CD4-positive, alpha-beta T cell (primary cell): ENCODE data around the gene PCCA. TPM values are rescaled to one million over a fixed set of nuclear protein-coding genes. Genes with fewer than 3 reads are reported as not detected.

Experiments used
- ATAC-seq: fragments of 200-7000 bp; cut with Tn5 transposase; one replicate; pipeline ENCODE4 v1.10.0; 2022; ENCODE audit warnings: mild to moderate bottlenecking; ENCODE audit not compliant: poor library complexity
- CTCF ChIA-PET: fragments of 350-600 bp; sonication (Branson Sonifier 250); formaldehyde crosslinking; loops from one replicate; lab custom pipeline; 2021; ENCODE audit warnings: antibody characterized with exemption, inconsistent platforms; lab: Charles Lee
- POLR2A ChIA-PET: fragments of 350-600 bp; sonication (Branson Sonifier 250); formaldehyde crosslinking; loops from one replicate; lab custom pipeline; 2021; ENCODE audit warnings: antibody characterized with exemption, inconsistent platforms; lab: Charles Lee
- DNase-seq, 14 experiments: peaks; one replicate each; pipeline ENCODE4 v3.0.0-alpha.2; 2013 to 2020; ENCODE audit warnings: mixed read lengths in 2 of 14
- H3K27ac ChIP-seq, 2 donors: one replicate each; pipeline versions ENCODE4 v1.5.1 to v1.7.0; 2013; ENCODE audit warnings: low read length in 2 of 2, low read depth in 1 of 2, mild to moderate bottlenecking in 1 of 2
- H3K27me3 ChIP-seq, 2 experiments: 1 replicate in 1 of 2; 2 replicates in 1 of 2; pipeline versions ENCODE4 v1.6.1 to v1.7.0; 2013; ENCODE audit warnings: low read length in 2 of 2, control low read depth in 1 of 2, mild to moderate bottlenecking in 1 of 2, moderate library complexity in 1 of 2; ENCODE audit not compliant: insufficient read depth in 2 of 2, control insufficient read depth in 1 of 2
- H3K36me3 ChIP-seq: one replicate; pipeline ENCODE4 v1.6.1; 2013; ENCODE audit warnings: low read length, control low read depth; ENCODE audit not compliant: insufficient read depth
- H3K4me1 ChIP-seq: one replicate; pipeline ENCODE4 v1.6.1; 2013; ENCODE audit warnings: low read length, control low read depth; ENCODE audit not compliant: insufficient read depth
- H3K4me3 ChIP-seq: one replicate; pipeline ENCODE4 v1.5.1; 2013; ENCODE audit warnings: mild to moderate bottlenecking, low read length, moderate library complexity
- H3K9me3 ChIP-seq, 2 experiments: 1 replicate in 1 of 2; 2 replicates in 1 of 2; pipeline versions ENCODE4 v1.6.1 to v1.7.0; 2013; ENCODE audit warnings: low read length in 2 of 2, mild to moderate bottlenecking in 2 of 2, control low read depth in 1 of 2, moderate library complexity in 1 of 2; ENCODE audit not compliant: control insufficient read depth in 1 of 2, insufficient read depth in 1 of 2
- H3K27ac Mint-ChIP-seq: one replicate; pipeline ENCODE4 v1.8.0; 2020; ENCODE audit warnings: mixed read lengths
- H3K27me3 Mint-ChIP-seq: one replicate; pipeline ENCODE4 v1.8.0; 2021; ENCODE audit warnings: mixed read lengths
- H3K36me3 Mint-ChIP-seq: one replicate; pipeline ENCODE4 v1.8.0; 2021; ENCODE audit warnings: low read depth, mixed read lengths
- H3K4me1 Mint-ChIP-seq: one replicate; pipeline ENCODE4 v1.8.0; 2021; ENCODE audit warnings: low read depth, mixed read lengths
- H3K4me3 Mint-ChIP-seq: one replicate; pipeline ENCODE4 v1.8.0; 2020; ENCODE audit warnings: mild to moderate bottlenecking, mixed read lengths
- H3K9me3 Mint-ChIP-seq: one replicate; pipeline ENCODE4 v1.8.0; 2020; ENCODE audit warnings: mixed read lengths
- CTCF ChIP-seq: fragments of 200-600 bp; IDR thresholded peaks from one replicate; pipeline ENCODE4 v1.8.0; 2022; ENCODE audit warnings: antibody characterized with exemption, mild to moderate bottlenecking
- intact Hi-C, 2 experiments: fragments of 100-400 bp; cut with DNase I in 1 of 2; cut with micrococcal nuclease in 1 of 2; formaldehyde crosslinking; loops; one replicate each; pipeline versions ENCODE4 v1.15.1 to v1.9.0; 2023 to 2025; cut with DNase I, micrococcal nuclease
- total RNA-seq, 174 experiments: library from RNA in 2 of 174; stranded (reverse) in 2 of 174; gene quantifications; one replicate each; pipeline ENCODE4 v1.2.3 and lab custom pipeline; 2021 to 2026

Gene PCCA
- total RNA-seq, 2 experiments from 2014 or later, result 4.7 to 5.2 TPM

GRCh38 chr13:100564444-100565223 is 475.7 kb downstream of the PCCA start:
- H3K36me3 Mint-ChIP-seq, result peaks cover 6% of the 10 kb centered on the region

GRCh38 chr13:100565286-100565685 is 476.4 kb downstream of the PCCA start:
- H3K9me3 Mint-ChIP-seq, result no peaks in the 10 kb centered on the region
- Histone ChIP-seq H3K27me3 (no peaks in the 10 kb centered on the region), H3K4me1 (no peaks in the 10 kb centered on the region), H3K36me3 (no peaks in the 10 kb centered on the region), H3K9me3 (peaks cover 0 to 10% of the 10 kb centered on the region in 2 experiments), H3K27ac (no peak overlapping the region), H3K4me3 (no peak overlapping the region)
- H3K4me3 Mint-ChIP-seq, result no peak overlapping the region
- TF ChIP-seq CTCF, result no peak
- ChIA-PET POLR2A (no interaction called here), CTCF (no interaction called here)
- H3K27ac Mint-ChIP-seq, result no peak overlapping the region
- H3K36me3 Mint-ChIP-seq, result peaks cover 6% of the 10 kb centered on the region
- DNase-seq (no peak), ATAC-seq (no peak)
- H3K4me1 Mint-ChIP-seq, result no peaks in the 10 kb centered on the region
- H3K27me3 Mint-ChIP-seq, result no peaks in the 10 kb centered on the region
- intact Hi-C loops, result no loop called here

More at GRCh38 chr13:100564444-100565223, 475.7 kb downstream of the PCCA start:
- Mint-ChIP-seq H3K4me1 (no peaks in the 10 kb centered on the region), H3K27me3 (no peaks in the 10 kb centered on the region), H3K9me3 (no peaks in the 10 kb centered on the region), H3K27ac (no peak overlapping the region), H3K4me3 (no peak overlapping the region)
- TF ChIP-seq CTCF, result no peak
- Histone ChIP-seq H3K4me1 (no peaks in the 10 kb centered on the region), H3K9me3 (peaks cover 0 to 10% of the 10 kb centered on the region in 2 experiments), H3K27ac (no peak overlapping the region), H3K27me3 (no peaks in the 10 kb centered on the region), H3K4me3 (no peak overlapping the region), H3K36me3 (no peaks in the 10 kb centered on the region)
- ChIA-PET CTCF (no interaction called here), POLR2A (no interaction called here)
- no peak for DNase-seq
- no peak for ATAC-seq
- intact Hi-C loops, result no loop called here

- no peak overlapping the region for H3K27ac ChIP-seq
- POLR2A ChIA-PET, result no interaction called here
- Mint-ChIP-seq H3K27ac (no peak overlapping the region), H3K9me3 (no peaks in the 10 kb centered on the region), H3K27me3 (no peaks in the 10 kb centered on the region), H3K4me1 (no peaks in the 10 kb centered on the region), H3K4me3 (no peak overlapping the region), H3K36me3 (peaks cover 6% of the 10 kb centered on the region)
- DNase-seq (no peak), ATAC-seq (no peak)
- H3K27me3 ChIP-seq, result no peaks in the 10 kb centered on the region
- CTCF ChIA-PET, result no interaction called here
- no peaks in the 10 kb centered on the region for H3K4me1 ChIP-seq
- H3K4me3 ChIP-seq, result no peak overlapping the region
- intact Hi-C loops, result no loop called here
- H3K36me3 ChIP-seq, result no peaks in the 10 kb centered on the region
- H3K9me3 ChIP-seq, result peaks cover 0 to 10% of the 10 kb centered on the region in 2 experiments
- no peak for TF ChIP-seq CTCF
Observed at GRCh38 chr13:100566543-100566942, 477.6 kb downstream of the PCCA start.
